ENCODE data around the gene ARHGAP32. TPM values are rescaled to one million over a fixed set of nuclear protein-coding genes. Genes with fewer than 3 reads are reported as not detected.
"Not testable (repeated sequence)": the region's sequence is repeated elsewhere in the genome, so short reads cannot be mapped to it uniquely, and the experiment has no call there.

Gene ARHGAP32
- total RNA-seq, 4 donors from 2014 or later, result 41.3 to 108 (median 101) TPM

- H3K27me3 ChIP-seq, result no peaks in the 10 kb centered on the region
- no peak for DNase-seq
- no peaks in the 10 kb centered on the region for H3K4me1 ChIP-seq
- H3K4me3 ChIP-seq, result no peak overlapping the region
- TF ChIP-seq CTCF (IDR thresholded peaks at IDR 0.05), result no peak
- no peak for TF ChIP-seq POLR2A (IDR thresholded peaks at IDR 0.05)
- no peak overlapping the region for H3K27ac ChIP-seq
- H3K9me3 ChIP-seq, result no peaks in the 10 kb centered on the region
- H3K36me3 ChIP-seq, result no peaks in the 10 kb centered on the region
Observed at GRCh38 chr11:128924510-128925249, 267.4 kb downstream of the ARHGAP32 start.

GRCh38 chr11:128924104-128924503, 268.0 kb downstream of the ARHGAP32 start:
- no peaks in the 10 kb centered on the region for H3K36me3 ChIP-seq
- H3K27ac ChIP-seq, result no peak overlapping the region
- no peaks in the 10 kb centered on the region for H3K4me1 ChIP-seq
- TF ChIP-seq POLR2A (IDR thresholded peaks at IDR 0.05) (no peak), CTCF (IDR thresholded peaks at IDR 0.05) (no peak)
- H3K27me3 ChIP-seq, result no peaks in the 10 kb centered on the region
- H3K4me3 ChIP-seq, result no peak overlapping the region
- H3K9me3 ChIP-seq, result no peaks in the 10 kb centered on the region
- DNase-seq, result no peak

- DNase-seq, result no peak
- Histone ChIP-seq H3K27ac (no peak overlapping the region), H3K4me3 (no peak overlapping the region), H3K27me3 (no peaks in the 10 kb centered on the region), H3K9me3 (no peaks in the 10 kb centered on the region), H3K36me3 (no peaks in the 10 kb centered on the region), H3K4me1 (no peaks in the 10 kb centered on the region)
- TF ChIP-seq CTCF (IDR thresholded peaks at IDR 0.05) (no peak), POLR2A (IDR thresholded peaks at IDR 0.05) (no peak)
Observed at GRCh38 chr11:128921793-128922192, 270.3 kb downstream of the ARHGAP32 start.

GRCh38 chr11:128920666-128921065, 271.5 kb downstream of the ARHGAP32 start:
- no peak for TF ChIP-seq POLR2A (IDR thresholded peaks at IDR 0.05)
- H3K4me1 ChIP-seq, result no peaks in the 10 kb centered on the region
- no peaks in the 10 kb centered on the region for H3K36me3 ChIP-seq
- no peaks in the 10 kb centered on the region for H3K27me3 ChIP-seq
- no peak overlapping the region for H3K27ac ChIP-seq
- no peaks in the 10 kb centered on the region for H3K9me3 ChIP-seq
- DNase-seq, result no peak
- H3K4me3 ChIP-seq, result no peak overlapping the region

GRCh38 chr11:128919635-128920034, 272.5 kb downstream of the ARHGAP32 start:
- DNase-seq, H3K27me3 ChIP-seq, H3K27ac ChIP-seq, H3K36me3 ChIP-seq, H3K9me3 ChIP-seq, H3K4me1 ChIP-seq, H3K4me3 ChIP-seq: not testable (repeated sequence)

- DNase-seq, result no peak
- Histone ChIP-seq H3K36me3 (no peaks in the 10 kb centered on the region), H3K27ac (no peak overlapping the region), H3K9me3 (no peaks in the 10 kb centered on the region), H3K4me1 (no peaks in the 10 kb centered on the region), H3K4me3 (no peak overlapping the region), H3K27me3 (no peaks in the 10 kb centered on the region)
- TF ChIP-seq CTCF (IDR thresholded peaks at IDR 0.05) (no peak), POLR2A (IDR thresholded peaks at IDR 0.05) (no peak)
Observed at GRCh38 chr11:128919216-128919615, 272.9 kb downstream of the ARHGAP32 start.
